HG03060 (cell line): ENCODE measurements around the gene P3H4.

Experiments
- ATAC-seq: cut with Tn5 transposase; IDR thresholded peaks from one replicate; pipeline ENCODE4 v1.9.1; 2021; ENCODE audit warnings: low read depth, moderate number of reproducible peaks; ENCODE audit not compliant: unreplicated experiment

P3H4 gene

GRCh38 chr17:41822216-41823140 is 10.7 kb upstream of the P3H4 start:
- ATAC-seq, result no peak

DNA sequence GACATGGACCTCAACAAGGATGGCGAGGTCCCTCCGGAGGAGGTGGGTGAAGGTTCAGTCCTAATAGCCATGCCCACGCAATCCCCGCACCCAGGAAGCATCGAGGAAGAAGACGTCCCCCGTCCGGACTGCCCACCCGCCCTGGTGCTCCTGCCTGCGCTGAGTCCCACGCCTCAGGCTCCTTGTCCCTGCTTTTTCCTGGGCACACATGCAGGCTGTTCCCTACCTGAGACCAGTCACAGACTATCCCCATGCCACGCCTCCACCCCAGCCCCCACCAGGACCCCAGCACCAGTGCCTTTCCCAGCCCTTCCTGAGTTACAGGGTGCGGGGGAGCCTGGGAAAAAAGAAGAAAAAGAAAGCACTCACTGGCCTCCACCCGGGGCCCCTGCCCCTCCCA is 10.0 kb upstream of the P3H4 start:
- ATAC-seq, result no peak

DNA sequence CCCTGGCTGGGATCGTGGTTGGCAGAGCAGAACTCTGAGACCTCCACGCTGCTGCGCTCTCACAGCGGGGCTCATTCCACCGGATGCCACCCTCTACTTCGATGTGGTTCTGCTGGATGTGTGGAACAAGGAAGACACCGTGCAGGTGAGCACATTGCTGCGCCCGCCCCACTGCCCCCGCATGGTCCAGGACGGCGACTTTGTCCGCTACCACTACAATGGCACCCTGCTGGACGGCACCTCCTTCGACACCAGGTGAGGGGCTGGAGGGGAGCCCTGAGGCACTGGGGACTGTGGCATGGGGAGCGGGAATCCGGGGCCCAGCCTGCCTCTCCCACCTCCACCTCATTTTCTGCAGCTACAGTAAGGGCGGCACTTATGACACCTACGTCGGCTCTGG is 6.3 kb upstream of the P3H4 start:
- ATAC-seq, result no peak

DNA sequence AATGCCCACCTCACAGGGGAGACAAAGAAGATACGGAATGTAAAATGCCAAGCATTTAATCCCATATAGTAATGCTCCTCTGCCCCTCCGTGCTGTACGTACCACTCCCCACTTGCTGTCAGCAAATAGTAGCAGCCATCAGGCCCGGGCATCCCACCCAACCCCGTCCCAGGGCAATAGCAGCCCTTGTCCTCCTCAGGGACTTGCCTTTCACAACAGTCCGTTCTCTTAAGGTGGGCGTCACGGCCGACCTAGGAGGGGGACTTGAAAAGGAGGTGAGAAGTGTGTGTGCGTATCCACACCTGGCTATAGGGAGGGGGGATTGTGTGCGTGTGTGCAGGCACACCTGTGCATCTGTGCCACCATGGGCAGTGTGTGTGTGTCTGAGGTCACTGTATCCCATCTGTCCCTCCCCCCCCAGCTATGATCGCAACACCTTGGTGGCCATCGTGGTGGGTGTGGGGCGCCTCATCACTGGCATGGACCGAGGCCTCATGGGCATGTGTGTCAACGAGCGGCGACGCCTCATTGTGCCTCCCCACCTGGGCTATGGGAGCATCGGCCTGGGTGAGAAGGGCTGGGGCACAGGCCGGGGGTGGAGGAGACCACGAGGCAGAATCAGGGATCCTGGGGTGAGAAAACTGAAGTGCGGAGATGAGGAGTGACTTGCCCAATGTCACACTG is 5.0 kb upstream of the P3H4 start:
- ATAC-seq, result no peak

- ATAC-seq, result no peak
Observed at GRCh38 chr17:41814195-41814594, 2.4 kb upstream of the P3H4 start.

DNA sequence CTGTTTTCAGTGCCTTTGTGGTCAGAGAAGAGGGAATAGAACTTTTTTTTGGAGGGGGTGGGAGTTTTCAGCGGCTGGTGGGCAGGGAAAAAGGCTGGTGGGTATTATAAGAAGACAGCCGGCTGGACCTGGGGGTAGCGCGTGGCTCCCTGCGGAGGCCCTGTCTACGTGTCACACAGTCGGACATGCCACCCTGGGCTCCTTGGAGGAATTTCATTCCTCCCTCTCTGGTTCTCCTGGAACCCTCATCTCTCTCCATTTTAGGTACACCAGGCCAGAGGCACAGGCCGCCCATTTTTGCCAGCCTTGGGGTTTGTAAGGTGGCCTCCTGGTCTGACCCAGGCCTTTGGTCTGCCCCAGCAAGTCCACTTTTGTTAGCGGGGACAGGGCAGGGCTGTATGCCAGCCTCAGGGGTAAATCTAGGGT is 2.0 kb upstream of the P3H4 start:
- no peak for ATAC-seq

DNA sequence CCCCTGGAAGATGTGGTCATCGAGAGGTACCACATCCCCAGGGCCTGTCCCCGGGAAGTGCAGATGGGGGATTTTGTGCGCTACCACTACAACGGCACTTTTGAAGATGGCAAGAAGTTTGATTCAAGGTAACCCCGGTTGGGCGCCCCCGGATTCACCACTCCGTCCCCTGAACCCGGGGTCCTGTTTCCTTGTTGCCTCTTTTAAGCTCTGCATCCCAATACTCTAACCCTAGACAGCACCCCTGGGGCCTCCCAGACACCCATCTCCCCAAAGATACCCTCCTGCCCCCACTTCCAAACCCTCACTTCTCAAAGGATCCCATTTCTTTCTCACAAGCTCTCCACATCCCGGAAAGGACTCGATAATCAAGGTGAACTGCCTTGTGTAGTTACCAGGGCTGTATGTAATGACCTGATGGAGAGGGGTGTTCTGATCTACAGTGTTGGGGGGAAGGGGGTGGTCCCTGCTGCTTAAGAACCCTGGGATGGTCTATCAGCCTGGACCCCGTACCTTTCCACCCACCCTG is 1.5 kb upstream of the P3H4 start:
- no peak for ATAC-seq

GRCh38 chr17:41812381-41813151 is 817 bp upstream of the P3H4 start, which contains the start of gene FKBP10:
Gene FKBP10, plus strand, starts transcription at chr17:41813004. Its CDS starts 31 bp downstream, at chr17:41813035.
- no peak for ATAC-seq

GRCh38 chr17:41810659-41811548 is 845 bp downstream of the P3H4 start:
- no peak for ATAC-seq

DNA sequence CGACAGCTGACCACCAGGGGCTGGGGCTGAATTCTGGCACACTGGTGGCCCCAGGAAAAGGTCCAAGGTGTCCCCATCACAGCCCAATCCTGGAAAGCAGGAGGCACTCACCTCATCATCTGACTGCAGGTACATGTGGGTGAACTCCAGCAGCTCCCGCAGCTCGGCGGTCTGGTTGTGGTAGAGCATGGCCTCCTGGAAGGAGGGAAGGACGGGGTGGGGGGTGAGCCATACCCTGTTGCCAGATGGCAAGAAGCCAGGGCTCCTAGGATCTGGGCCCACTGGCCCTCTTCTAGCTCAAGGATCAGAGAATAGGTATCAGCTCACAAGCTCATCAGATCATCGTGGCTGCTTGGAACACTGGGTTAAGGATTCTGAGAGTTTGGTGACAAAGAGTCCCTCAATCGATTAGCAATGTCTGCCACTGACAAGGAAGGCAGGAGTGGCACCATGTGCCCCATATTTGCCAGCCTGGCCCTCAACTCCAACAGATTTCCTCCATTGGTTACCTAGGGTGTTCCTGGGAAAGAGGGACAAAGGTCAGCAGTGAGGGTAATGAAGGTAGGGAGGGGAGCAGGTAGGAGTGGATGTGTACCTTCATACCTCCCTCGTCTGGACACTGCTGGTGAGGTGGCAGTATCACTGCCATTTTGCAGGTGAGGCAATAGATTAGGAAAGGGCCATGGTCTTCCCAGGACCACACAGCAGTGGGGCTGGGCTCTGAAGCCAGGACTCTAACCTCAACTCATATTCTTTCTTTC is 4.9 kb downstream of the P3H4 start:
- no peak for ATAC-seq

DNA sequence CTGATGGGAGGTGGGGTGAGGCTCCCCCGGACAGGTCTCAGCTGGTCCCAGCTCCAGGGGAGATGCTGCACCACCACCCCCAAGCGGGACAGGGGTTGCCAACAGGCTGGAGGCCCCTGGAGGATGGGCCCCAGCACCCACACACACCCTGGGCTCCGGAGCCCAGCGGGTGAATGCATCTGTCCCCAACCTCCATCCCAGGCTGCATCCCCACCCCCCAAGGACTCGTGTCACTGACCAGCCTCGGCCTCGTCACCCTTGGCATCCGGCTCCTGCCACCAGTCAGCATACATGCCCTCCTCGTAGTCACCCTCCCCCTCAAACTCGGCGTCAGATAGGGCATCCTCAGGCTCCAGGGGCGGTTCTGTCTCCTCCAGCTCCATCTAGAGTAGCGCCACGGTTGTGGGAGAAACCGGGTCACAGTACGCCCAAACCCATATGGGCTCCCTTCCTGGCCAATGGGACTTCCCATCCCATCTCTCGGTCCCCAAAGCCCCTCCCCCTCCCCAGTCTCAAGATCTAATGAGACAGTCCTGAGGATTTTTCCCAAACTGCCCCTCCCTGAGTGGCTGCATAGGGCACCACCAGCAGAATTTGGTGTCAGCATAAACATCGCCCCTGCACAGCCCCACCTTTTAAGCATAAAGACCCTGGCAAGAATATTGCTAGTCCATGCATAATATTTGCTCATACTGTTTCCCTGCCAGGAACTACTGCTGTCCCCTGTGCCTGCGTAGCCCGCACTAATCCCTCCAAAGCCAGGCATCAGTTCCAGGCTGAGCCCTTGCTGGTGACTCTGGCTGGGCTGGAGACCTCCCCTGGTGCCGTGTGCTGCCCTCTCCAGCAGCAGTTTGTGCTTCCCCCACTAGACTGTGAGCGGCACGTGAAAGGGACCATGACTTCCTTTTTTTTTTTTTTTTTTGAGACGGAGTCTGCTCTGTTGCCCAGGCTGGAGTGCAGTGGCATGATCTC is 8.4 kb downstream of the P3H4 start:
- ATAC-seq, result no peak

- ATAC-seq, result no peak
Observed at GRCh38 chr17:41801374-41802271, 10.1 kb downstream of the P3H4 start.

DNA sequence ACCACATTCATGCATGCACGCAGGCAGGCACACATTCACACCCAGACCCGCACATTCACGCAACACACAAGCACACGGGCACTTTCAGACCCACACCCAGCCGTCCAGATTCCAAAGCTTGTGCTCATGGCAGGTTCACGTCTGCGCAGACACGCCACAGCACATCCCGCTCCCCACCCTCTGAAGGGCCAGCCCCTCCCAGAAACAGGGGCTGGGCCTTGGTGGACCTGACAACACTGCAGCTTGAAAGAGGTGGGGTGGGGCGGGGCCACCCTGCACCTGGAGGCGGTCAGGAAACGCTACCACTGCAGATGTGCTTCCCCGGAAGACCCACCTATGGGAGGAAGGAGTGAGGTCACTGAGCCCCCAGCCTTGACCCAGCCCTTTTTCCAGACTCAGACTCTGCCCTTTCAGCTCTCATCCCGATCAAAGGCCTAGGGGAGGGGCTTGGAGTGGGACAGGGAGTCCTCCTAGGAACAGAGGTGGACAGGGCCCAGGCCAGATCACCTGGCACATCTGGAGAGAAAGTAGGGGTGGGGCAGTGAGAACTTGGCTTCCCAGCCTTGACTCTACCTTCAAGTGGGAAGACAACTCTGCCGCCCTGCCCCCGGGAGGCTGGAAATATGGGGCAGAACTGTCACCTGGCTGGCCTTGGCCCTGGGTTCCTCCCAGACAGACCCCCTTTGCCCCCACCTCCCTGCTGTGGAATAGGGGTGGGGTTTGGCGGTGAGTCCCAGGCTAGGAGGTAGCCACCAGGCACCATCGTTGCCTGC is 11.0 kb downstream of the P3H4 start:
- ATAC-seq, result no peak

DNA sequence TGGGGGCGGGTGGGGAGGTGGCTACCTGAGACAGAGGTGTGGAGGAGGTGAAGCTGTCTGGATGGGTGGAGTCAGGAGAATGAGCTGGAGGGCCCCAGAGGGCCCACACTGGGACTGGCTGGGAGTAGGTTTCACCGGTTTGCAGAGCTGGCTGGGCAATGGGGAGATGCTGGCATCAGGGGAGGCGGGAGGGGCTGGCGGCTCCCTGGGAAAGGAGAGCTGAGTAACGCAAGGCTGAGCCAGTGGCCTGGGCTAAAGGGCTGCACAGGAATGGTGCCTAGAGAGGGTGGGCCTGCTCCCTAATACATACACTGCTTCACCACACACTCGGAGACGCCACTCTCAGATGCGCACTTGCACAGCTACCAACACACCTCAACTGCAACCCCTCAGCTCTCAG is 12.4 kb downstream of the P3H4 start:
- ATAC-seq, result no peak

DNA sequence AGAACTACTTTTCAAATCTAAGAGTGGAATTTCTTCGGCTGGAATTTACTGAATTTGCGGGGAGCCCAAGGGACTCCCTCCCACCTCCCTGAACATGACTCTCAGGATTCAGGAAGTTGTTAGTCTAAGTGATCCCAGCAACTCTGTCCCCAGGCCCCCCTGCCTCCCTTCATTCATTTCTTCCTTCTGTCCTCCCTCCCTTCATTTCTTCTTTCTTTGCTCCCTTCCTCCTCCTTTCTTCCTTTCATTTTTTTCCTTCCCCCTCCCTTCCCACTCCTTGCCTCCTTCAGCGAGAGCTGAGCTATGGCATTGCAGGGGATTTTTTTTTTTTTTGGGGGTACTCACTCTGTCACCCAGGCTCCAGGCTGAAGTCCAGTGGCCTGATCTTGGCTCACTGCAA is 14.4 kb downstream of the P3H4 start:
- no peak for ATAC-seq
